Glutamatergic neuron (in vitro differentiated cells): ENCODE measurements around the gene DEPDC1B. TPM values are rescaled to one million over a fixed set of nuclear protein-coding genes. Genes with fewer than 3 reads are reported as not detected.
A peak's percentile ranks its signal among the peaks of the same experiment; 100 is the strongest.

ENCODE experiments used
- DNase-seq: peaks from one replicate; pipeline ENCODE4 v3.0.0; 2022
- H3K27ac Mint-ChIP-seq: one replicate; pipeline ENCODE4 v1.8.0; 2020; ENCODE audit warnings: mild to moderate bottlenecking, mixed read lengths, inconsistent platforms; ENCODE audit not compliant: unreplicated experiment
- H3K27me3 Mint-ChIP-seq: one replicate; pipeline ENCODE4 v1.8.0; 2020; ENCODE audit warnings: mild to moderate bottlenecking, moderate library complexity, mixed read lengths, inconsistent platforms; ENCODE audit not compliant: unreplicated experiment
- H3K36me3 Mint-ChIP-seq: one replicate; pipeline ENCODE4 v1.8.0; 2020; ENCODE audit warnings: mild to moderate bottlenecking, mixed read lengths, inconsistent platforms; ENCODE audit not compliant: unreplicated experiment
- H3K4me1 Mint-ChIP-seq: one replicate; pipeline ENCODE4 v1.8.0; 2020; ENCODE audit warnings: mild to moderate bottlenecking, low read depth, mixed read lengths, inconsistent platforms; ENCODE audit not compliant: unreplicated experiment
- H3K4me3 Mint-ChIP-seq: one replicate; pipeline ENCODE4 v1.8.0; 2020; ENCODE audit warnings: mild to moderate bottlenecking, mixed read lengths, inconsistent platforms; ENCODE audit not compliant: unreplicated experiment
- H3K9me3 Mint-ChIP-seq: one replicate; pipeline ENCODE4 v1.8.0; 2020; ENCODE audit warnings: mild to moderate bottlenecking, moderate library complexity, mixed read lengths, inconsistent platforms; ENCODE audit not compliant: unreplicated experiment
- total RNA-seq: library from RNA; stranded (reverse); fragmentation: NEBNext Ultra II Directional; extraction: Animal tissue kit (Norgen Biotek cat#: 25700); gene quantifications from one replicate; pipeline ENCODE4 v1.2.1, GENCODE V29; 2021; ENCODE audit not compliant: unreplicated experiment
- TF ChIP-seq, protein P1 (sequence below): fragments of 200-600 bp; sonication (generic); IDR thresholded peaks from one replicate; pipeline ENCODE4 v1.5.0; 2021; ENCODE audit not compliant: partially characterized antibody, unreplicated experiment

The DEPDC1B gene
- total RNA-seq, 1 donor from 2014 or later = 8.2 TPM

- DNase-seq = no peak
- Mint-ChIP-seq H3K27me3 (no peaks in the 10 kb centered on the region), H3K4me3 (no peak overlapping the region), H3K9me3 (peaks cover 3% of the 10 kb centered on the region), H3K36me3 (peaks cover 16% of the 10 kb centered on the region), H3K4me1 (no peaks in the 10 kb centered on the region), H3K27ac (no peak overlapping the region)
- TF ChIP-seq, protein P1, sequence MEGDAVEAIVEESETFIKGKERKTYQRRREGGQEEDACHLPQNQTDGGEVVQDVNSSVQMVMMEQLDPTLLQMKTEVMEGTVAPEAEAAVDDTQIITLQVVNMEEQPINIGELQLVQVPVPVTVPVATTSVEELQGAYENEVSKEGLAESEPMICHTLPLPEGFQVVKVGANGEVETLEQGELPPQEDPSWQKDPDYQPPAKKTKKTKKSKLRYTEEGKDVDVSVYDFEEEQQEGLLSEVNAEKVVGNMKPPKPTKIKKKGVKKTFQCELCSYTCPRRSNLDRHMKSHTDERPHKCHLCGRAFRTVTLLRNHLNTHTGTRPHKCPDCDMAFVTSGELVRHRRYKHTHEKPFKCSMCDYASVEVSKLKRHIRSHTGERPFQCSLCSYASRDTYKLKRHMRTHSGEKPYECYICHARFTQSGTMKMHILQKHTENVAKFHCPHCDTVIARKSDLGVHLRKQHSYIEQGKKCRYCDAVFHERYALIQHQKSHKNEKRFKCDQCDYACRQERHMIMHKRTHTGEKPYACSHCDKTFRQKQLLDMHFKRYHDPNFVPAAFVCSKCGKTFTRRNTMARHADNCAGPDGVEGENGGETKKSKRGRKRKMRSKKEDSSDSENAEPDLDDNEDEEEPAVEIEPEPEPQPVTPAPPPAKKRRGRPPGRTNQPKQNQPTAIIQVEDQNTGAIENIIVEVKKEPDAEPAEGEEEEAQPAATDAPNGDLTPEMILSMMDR = no peak
Measured at GRCh38 chr5:60651872-60652620, 47.9 kb downstream of the DEPDC1B start.

DNA sequence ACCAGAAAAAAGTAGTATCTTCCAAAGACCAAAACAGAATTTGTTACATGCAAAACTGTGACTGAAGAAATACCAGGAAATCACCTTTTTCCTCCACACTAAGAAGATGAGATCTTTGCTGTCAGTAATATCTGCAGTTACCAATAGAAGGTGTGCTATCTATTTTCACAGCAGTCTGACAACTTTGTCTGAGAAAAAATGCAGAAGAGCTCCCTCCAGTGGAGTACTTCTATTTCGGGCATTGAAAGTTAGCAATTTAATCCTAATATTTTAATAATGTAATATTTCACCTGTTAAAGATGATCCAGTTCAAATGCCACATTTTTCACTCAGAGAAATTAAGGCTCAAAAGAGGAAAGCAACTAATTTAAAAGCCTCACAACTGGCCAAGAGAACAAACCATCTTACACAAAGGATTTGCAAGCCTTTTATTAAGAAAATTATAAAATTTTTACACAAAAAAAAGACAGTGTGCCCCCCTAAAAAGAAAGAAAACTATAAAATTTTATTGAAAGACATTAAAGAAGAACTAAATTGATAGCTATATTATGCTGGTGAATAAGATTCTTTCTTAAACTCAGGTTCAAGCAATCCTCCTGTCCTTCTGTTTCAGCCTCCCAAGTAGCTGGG, 50.6 kb downstream of the DEPDC1B start:
- Mint-ChIP-seq H3K9me3 (peaks cover 3% of the 10 kb centered on the region), H3K27me3 (no peaks in the 10 kb centered on the region), H3K4me3 (no peak overlapping the region), H3K4me1 (no peaks in the 10 kb centered on the region), H3K27ac (no peak overlapping the region), H3K36me3 (peaks cover 5% of the 10 kb centered on the region)
- DNase-seq = no peak
- TF ChIP-seq, protein P1 = peak; percentile 76

- DNase-seq = no peak
- H3K4me1 Mint-ChIP-seq = no peaks in the 10 kb centered on the region
- H3K4me3 Mint-ChIP-seq = no peak overlapping the region
- peaks cover 3% of the 10 kb centered on the region for H3K9me3 Mint-ChIP-seq
- H3K36me3 Mint-ChIP-seq = no peaks in the 10 kb centered on the region
- no peaks in the 10 kb centered on the region for H3K27me3 Mint-ChIP-seq
- TF ChIP-seq, protein P1 = no peak
- H3K27ac Mint-ChIP-seq = no peak overlapping the region
Measured at GRCh38 chr5:60648175-60648574, 51.8 kb downstream of the DEPDC1B start.

DNA sequence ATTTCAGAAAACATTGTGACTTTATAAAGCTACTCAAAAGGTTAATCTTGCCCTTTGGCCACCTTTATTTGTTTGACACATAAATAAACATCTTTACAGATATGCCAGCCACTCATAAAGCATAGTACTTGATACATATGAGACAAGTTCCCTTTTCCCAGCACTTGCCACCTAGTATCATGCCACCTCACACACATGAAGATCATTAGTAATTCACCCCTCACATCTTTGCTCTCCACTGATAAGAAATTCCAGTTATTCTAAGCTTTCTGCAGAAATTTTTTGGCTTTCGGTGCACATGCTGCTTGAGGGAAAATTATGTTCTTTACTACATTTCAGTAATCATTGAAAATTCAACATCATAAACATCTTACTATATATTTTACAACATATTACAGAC, 59.1 kb downstream of the DEPDC1B start:
- Mint-ChIP-seq H3K27ac (no peak overlapping the region), H3K36me3 (no peaks in the 10 kb centered on the region), H3K4me1 (no peaks in the 10 kb centered on the region), H3K9me3 (no peaks in the 10 kb centered on the region), H3K27me3 (no peaks in the 10 kb centered on the region), H3K4me3 (no peak overlapping the region)
- DNase-seq = no peak
- TF ChIP-seq, protein P1 = no peak

GRCh38 chr5:60639544-60639943, 60.4 kb downstream of the DEPDC1B start:
- DNase-seq = no peak
- H3K4me1 Mint-ChIP-seq = no peaks in the 10 kb centered on the region
- no peaks in the 10 kb centered on the region for H3K27me3 Mint-ChIP-seq
- no peak overlapping the region for H3K4me3 Mint-ChIP-seq
- no peaks in the 10 kb centered on the region for H3K9me3 Mint-ChIP-seq
- TF ChIP-seq, protein P1 = no peak
- H3K36me3 Mint-ChIP-seq = no peaks in the 10 kb centered on the region
- no peak overlapping the region for H3K27ac Mint-ChIP-seq
